Psoas muscle (tissue), 8 donors: Measurements from ENCODE around the gene DDO. TPM values are rescaled to one million over a fixed set of nuclear protein-coding genes. Genes with fewer than 3 reads are reported as not detected.

ENCODE experiments used
- ATAC-seq, 4 donors: fragments of 200-7000 bp; cut with Tn5 transposase; one replicate each; pipeline ENCODE4 v1.9.1; 2020; ENCODE audit warnings: moderate library complexity in 3 of 4, mild to moderate bottlenecking in 2 of 4
- DNase-seq, 2 donors: peaks; one replicate each; pipeline ENCODE4 v3.0.0-alpha.2; 2020
- H3K27ac ChIP-seq: fragments of 200-600 bp; one replicate; pipeline ENCODE4 v1.8.0; 2022
- H3K27me3 ChIP-seq, 3 donors: fragments of 200-600 bp in 1 of 3; one replicate each; pipeline versions ENCODE4 v1.6.1 to v1.8.0; 2013 to 2022; ENCODE audit warnings: low read length in 2 of 3, mild to moderate bottlenecking in 2 of 3, moderate library complexity in 1 of 3; ENCODE audit not compliant: insufficient read depth in 3 of 3
- H3K36me3 ChIP-seq, 2 donors: fragments of 200-600 bp in 1 of 2; one replicate each; pipeline versions ENCODE4 v1.6.1 to v1.8.0; 2013 to 2022; ENCODE audit warnings: low read depth in 1 of 2, mild to moderate bottlenecking in 1 of 2, moderate library complexity in 1 of 2; ENCODE audit not compliant: insufficient read depth in 1 of 2
- H3K4me1 ChIP-seq: fragments of 200-600 bp; one replicate; pipeline ENCODE4 v1.8.0; 2022
- H3K4me3 ChIP-seq: fragments of 200-600 bp; one replicate; pipeline ENCODE4 v1.8.0; 2022; ENCODE audit warnings: mild to moderate bottlenecking
- H3K9me3 ChIP-seq: fragments of 200-600 bp; one replicate; pipeline ENCODE4 v1.8.0; 2022
- CTCF ChIP-seq: fragments of 200-600 bp; IDR thresholded peaks from one replicate; pipeline ENCODE4 v1.8.0; 2022; ENCODE audit warnings: antibody characterized with exemption
- WGBS, 3 donors: extraction: QIAGEN DNeasy Blood & Tissue Kit; methylation state at CpG; one replicate each; pipeline versions ENCODE4 v1.1.6 to v1.1.7; 2013; 5-methylcytosine and 5-hydroxymethylcytosine counted together
- intact Hi-C, 2 donors: fragments of 100-400 bp; cut with DNase I; formaldehyde crosslinking; loops; one replicate each; pipeline versions ENCODE4 v1.11.0 to v1.14.2; 2022
- polyA plus RNA-seq, 3 donors: library from polyadenylated mRNA; stranded (reverse); fragments of 200-250 nt; gene quantifications; one replicate each; pipeline ENCODE4 v1.2.3, GENCODE V29; 2013
- total RNA-seq, 4 donors: library from RNA; stranded (reverse); fragmentation: NEBNext Ultra II Directional in 2 of 4; extraction: Animal tissue kit (Norgen Biotek cat#: 25700) in 2 of 4; gene quantifications; one replicate each; pipeline versions ENCODE4 v1.2.1 to v1.2.4, GENCODE V29; 2021 to 2023
- donor health status: healthy with polysubstance abuse.
- donor health status: DM: no; HTN: no; CAD: no; lungs with moderate emphysema.
- donor health status: Bipolar disorder and iron deficiency.
- donor health status: healthy.
- donor health status: DM: yes; HTN: yes; CAD: no.
- donor health status: DM: no; HTN: no; CAD: no.
- donor health status: DM: no; HTN: no; CAD: no.
- donor health status: DM: yes; HTN: yes; CAD: no.

The DDO gene
- total and polyA plus RNA-seq, 7 donors, result 1.7 to 9.7 (median 4.8) TPM

GRCh38 chr6:110366975-110367374 is 48.4 kb downstream of the DDO start:
- WGBS, 3 donors, result 65 to 73% (median 73%) methylated on average over 2 of the region's 2 CpGs
- intact Hi-C loops, result loop anchor here in 1 of 2 donors (10.0 kb wide), 1 partner anchor 302 kb away; no protein-coding TSS in a partner anchor
- DNase-seq, result no peak
- ATAC-seq, result no peak
- no peaks in the 10 kb centered on the region for H3K4me1 ChIP-seq
- H3K27ac ChIP-seq, result no peak overlapping the region
- H3K9me3 ChIP-seq, result no peaks in the 10 kb centered on the region
- H3K27me3 ChIP-seq, result peaks cover 0 to 4% (median 0%) of the 10 kb centered on the region in 3 donors
- no peak overlapping the region for H3K4me3 ChIP-seq
- TF ChIP-seq CTCF, result no peak
- no peaks in the 10 kb centered on the region for H3K36me3 ChIP-seq

- Histone ChIP-seq H3K9me3 (no peaks in the 10 kb centered on the region), H3K4me1 (no peaks in the 10 kb centered on the region), H3K27me3 (peaks cover 0 to 4% (median 0%) of the 10 kb centered on the region in 3 donors), H3K4me3 (no peak overlapping the region), H3K27ac (no peak overlapping the region), H3K36me3 (no peaks in the 10 kb centered on the region)
- 83 to 91% (median 88%) methylated on average over 2 of the region's 2 CpGs for WGBS, 3 donors
- TF ChIP-seq CTCF, result no peak
- ATAC-seq (no peak), DNase-seq (no peak)
- intact Hi-C loops, result loop anchor here in 1 of 2 donors (10.0 kb wide), 1 partner anchor 301 kb away; no protein-coding TSS in a partner anchor
Measured at GRCh38 chr6:110366256-110366655, 49.1 kb downstream of the DDO start.

- H3K9me3 ChIP-seq, result no peaks in the 10 kb centered on the region
- ATAC-seq, result no peak
- H3K4me3 ChIP-seq, result no peak overlapping the region
- no peaks in the 10 kb centered on the region for H3K36me3 ChIP-seq
- no peak for TF ChIP-seq CTCF
- intact Hi-C loops, result loop anchor here in 1 of 2 donors (10.0 kb wide), 1 partner anchor 300 kb away; no protein-coding TSS in a partner anchor
- H3K27me3 ChIP-seq, result peaks cover 0 to 11% (median 0%) of the 10 kb centered on the region in 3 donors
- WGBS, 3 donors, result 46 to 60% (median 52%) methylated on average over 5 of the region's 5 CpGs
- DNase-seq, result no peak
- no peaks in the 10 kb centered on the region for H3K4me1 ChIP-seq
- H3K27ac ChIP-seq, result no peak overlapping the region
Measured at GRCh38 chr6:110364364-110365105, 50.8 kb downstream of the DDO start.

GRCh38 chr6:110363748-110364147 is 51.6 kb downstream of the DDO start:
- peaks cover 0 to 15% (median 0%) of the 10 kb centered on the region in 3 donors for H3K27me3 ChIP-seq
- H3K9me3 ChIP-seq, result no peaks in the 10 kb centered on the region
- no peaks in the 10 kb centered on the region for H3K36me3 ChIP-seq
- WGBS, 3 donors, result 74 to 85% (median 79%) methylated on average over 3 of the region's 3 CpGs
- no peak for TF ChIP-seq CTCF
- intact Hi-C loops, result loop anchor here in 1 of 2 donors (10.0 kb wide), 1 partner anchor 299 kb away; no protein-coding TSS in a partner anchor
- no peaks in the 10 kb centered on the region for H3K4me1 ChIP-seq
- no peak for DNase-seq
- ATAC-seq, result no peak
- H3K4me3 ChIP-seq, result no peak overlapping the region
- H3K27ac ChIP-seq, result no peak overlapping the region
